Activated naive CD8-positive, alpha-beta T cell treated with anti-CD3 and anti-CD28 coated beads, Interleukin-2, amount 10 ng/mL, durations not matched to agents 7 days and 5 days (primary cell): ENCODE measurements around the gene SLC6A18. TPM values are rescaled to one million over a fixed set of nuclear protein-coding genes. Genes with fewer than 3 reads are reported as not detected.
A peak's percentile ranks its signal among the peaks of the same experiment; 100 is the strongest.

Experiments used
- ATAC-seq: fragments of 150-1000 bp; cut with Tn5 transposase; one replicate; pipeline ENCODE4 v1.10.0; 2021; ENCODE audit warnings: low read depth, moderate library complexity
- POLR2A ChIA-PET: fragments of 350-600 bp; sonication (Branson Sonifier 250); formaldehyde crosslinking; loops from one replicate; lab custom pipeline; 2021; ENCODE audit warnings: antibody characterized with exemption; lab: Charles Lee
- DNase-seq: peaks from one replicate; pipeline ENCODE4 v3.0.0; 2021
- H3K27ac Mint-ChIP-seq: one replicate; pipeline ENCODE4 v1.8.0; 2022; ENCODE audit warnings: mild to moderate bottlenecking, mixed read lengths
- H3K27me3 Mint-ChIP-seq: one replicate; pipeline ENCODE4 v1.8.0; 2022; ENCODE audit warnings: mild to moderate bottlenecking, moderate library complexity, mixed read lengths
- H3K36me3 Mint-ChIP-seq: one replicate; pipeline ENCODE4 v1.8.0; 2021; ENCODE audit warnings: mild to moderate bottlenecking, mixed read lengths
- H3K4me1 Mint-ChIP-seq: one replicate; pipeline ENCODE4 v1.8.0; 2021; ENCODE audit warnings: mixed read lengths
- H3K4me3 Mint-ChIP-seq: one replicate; pipeline ENCODE4 v1.8.0; 2022; ENCODE audit warnings: mild to moderate bottlenecking, moderate library complexity, mixed read lengths
- H3K9me3 Mint-ChIP-seq: one replicate; pipeline ENCODE4 v1.8.0; 2021; ENCODE audit warnings: mixed read lengths
- total RNA-seq, 2 experiments: library from RNA; stranded (reverse); gene quantifications; one replicate each; pipeline ENCODE4 v1.2.3, GENCODE V29; 2021

SLC6A18 gene
- total RNA-seq, 2 experiments from 2014 or later = not detected

GRCh38 chr5:1192971-1193590, 32.1 kb upstream of the SLC6A18 start:
- Mint-ChIP-seq H3K27me3 (peaks cover 19% of the 10 kb centered on the region), H3K9me3 (no peaks in the 10 kb centered on the region), H3K36me3 (no peaks in the 10 kb centered on the region), H3K4me3 (no peak overlapping the region), H3K27ac (no peak overlapping the region), H3K4me1 (peaks cover 3% of the 10 kb centered on the region)
- POLR2A ChIA-PET = no interaction called here
- ATAC-seq (no peak), DNase-seq (peak; percentile 13)

GRCh38 chr5:1193591-1193985, 31.6 kb upstream of the SLC6A18 start:
- no peak overlapping the region for H3K4me3 Mint-ChIP-seq
- DNase-seq = peak; percentile 15
- POLR2A ChIA-PET = no interaction called here

DNA sequence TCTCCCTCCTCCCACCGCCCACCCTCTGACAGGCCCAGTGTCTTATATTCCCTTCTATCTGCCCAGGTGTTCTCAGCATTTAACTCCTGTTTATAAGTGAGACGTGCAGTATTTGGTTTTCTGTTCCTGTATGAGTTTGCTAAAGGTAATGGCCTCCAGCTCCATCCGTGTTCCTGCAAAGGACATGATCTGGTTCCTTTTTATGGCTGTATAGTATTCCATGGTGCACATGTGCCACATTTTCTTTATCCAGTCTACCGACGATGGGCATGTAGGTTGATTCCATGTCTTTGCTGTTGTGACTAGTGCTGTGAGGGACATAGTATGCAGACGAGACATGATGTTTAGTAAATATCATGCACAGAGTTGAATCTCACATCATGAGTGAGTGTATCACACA, 30.8 kb upstream of the SLC6A18 start:
- DNase-seq = no peak
- ATAC-seq = no peak
- no peaks in the 10 kb centered on the region for H3K36me3 Mint-ChIP-seq
- H3K27ac Mint-ChIP-seq = no peak overlapping the region
- no peak overlapping the region for H3K4me3 Mint-ChIP-seq
- peaks cover 3% of the 10 kb centered on the region for H3K4me1 Mint-ChIP-seq
- peaks cover 15% of the 10 kb centered on the region for H3K27me3 Mint-ChIP-seq
- POLR2A ChIA-PET = no interaction called here
- no peaks in the 10 kb centered on the region for H3K9me3 Mint-ChIP-seq

More at GRCh38 chr5:1193591-1193985, 31.6 kb upstream of the SLC6A18 start:
- Mint-ChIP-seq H3K27me3 (peaks cover 19% of the 10 kb centered on the region), H3K27ac (no peak overlapping the region), H3K4me1 (peaks cover 3% of the 10 kb centered on the region), H3K9me3 (no peaks in the 10 kb centered on the region), H3K36me3 (no peaks in the 10 kb centered on the region)
- ATAC-seq = no peak

DNA sequence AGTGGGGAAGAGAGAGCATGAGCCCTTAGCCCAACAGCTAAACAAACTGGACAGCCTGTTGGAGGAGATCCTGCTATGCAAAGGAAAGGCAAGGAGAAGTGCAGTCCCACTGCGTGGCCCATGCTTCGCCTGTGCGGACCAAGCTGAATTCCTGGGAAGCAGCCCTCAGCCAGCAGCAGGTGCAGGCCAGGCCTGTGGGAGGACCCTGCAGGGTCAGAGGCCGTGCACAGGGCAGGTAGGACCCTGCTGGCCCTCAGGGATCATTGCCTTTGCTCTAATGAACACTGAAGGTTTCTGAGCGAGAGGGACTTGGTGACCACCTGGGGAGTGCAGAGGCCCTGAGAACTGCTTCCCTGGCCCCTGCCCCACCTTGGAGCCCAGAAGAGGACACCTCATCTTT, 29.7 kb upstream of the SLC6A18 start:
- peak; percentile 14 for DNase-seq
- no peaks in the 10 kb centered on the region for H3K36me3 Mint-ChIP-seq
- H3K27ac Mint-ChIP-seq = no peak overlapping the region
- peaks cover 3% of the 10 kb centered on the region for H3K4me1 Mint-ChIP-seq
- ATAC-seq = no peak
- H3K9me3 Mint-ChIP-seq = no peaks in the 10 kb centered on the region
- no peak overlapping the region for H3K4me3 Mint-ChIP-seq
- POLR2A ChIA-PET = no interaction called here
- peaks cover 9% of the 10 kb centered on the region for H3K27me3 Mint-ChIP-seq

GRCh38 chr5:1195916-1196315, 29.3 kb upstream of the SLC6A18 start:
- POLR2A ChIA-PET = no interaction called here
- no peak overlapping the region for H3K27ac Mint-ChIP-seq
- peaks cover 4% of the 10 kb centered on the region for H3K27me3 Mint-ChIP-seq
- H3K9me3 Mint-ChIP-seq = no peaks in the 10 kb centered on the region
- no peaks in the 10 kb centered on the region for H3K36me3 Mint-ChIP-seq
- ATAC-seq (no peak), DNase-seq (peak; percentile 16)
- H3K4me1 Mint-ChIP-seq = peaks cover 1% of the 10 kb centered on the region
- H3K4me3 Mint-ChIP-seq = no peak overlapping the region

DNA sequence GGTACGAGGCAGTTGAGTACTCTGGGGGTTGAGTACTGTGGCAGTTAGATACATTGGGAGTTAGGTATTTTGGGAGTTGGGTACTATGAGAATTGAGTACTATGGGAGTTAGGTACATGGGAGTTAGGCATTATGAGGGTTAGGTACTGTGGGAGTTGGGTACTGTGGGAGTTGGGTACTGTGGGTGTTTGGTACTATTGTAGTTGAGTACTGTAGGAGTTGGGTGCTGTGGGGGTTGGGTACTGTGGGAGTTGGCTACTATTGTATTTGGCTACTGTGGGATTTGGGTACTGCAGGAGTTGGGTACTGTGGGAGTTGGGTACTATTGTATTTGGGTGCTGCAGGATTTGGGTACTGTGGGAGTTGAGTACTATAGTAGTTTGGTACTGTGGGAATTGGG, 28.6 kb upstream of the SLC6A18 start:
- ATAC-seq = no peak
- Mint-ChIP-seq H3K36me3 (no peaks in the 10 kb centered on the region), H3K9me3 (no peaks in the 10 kb centered on the region), H3K4me3 (no peak overlapping the region), H3K27ac (no peak overlapping the region), H3K27me3 (peaks cover 2% of the 10 kb centered on the region), H3K4me1 (no peaks in the 10 kb centered on the region)
- POLR2A ChIA-PET = no interaction called here
- peak; percentile 9 for DNase-seq

DNA sequence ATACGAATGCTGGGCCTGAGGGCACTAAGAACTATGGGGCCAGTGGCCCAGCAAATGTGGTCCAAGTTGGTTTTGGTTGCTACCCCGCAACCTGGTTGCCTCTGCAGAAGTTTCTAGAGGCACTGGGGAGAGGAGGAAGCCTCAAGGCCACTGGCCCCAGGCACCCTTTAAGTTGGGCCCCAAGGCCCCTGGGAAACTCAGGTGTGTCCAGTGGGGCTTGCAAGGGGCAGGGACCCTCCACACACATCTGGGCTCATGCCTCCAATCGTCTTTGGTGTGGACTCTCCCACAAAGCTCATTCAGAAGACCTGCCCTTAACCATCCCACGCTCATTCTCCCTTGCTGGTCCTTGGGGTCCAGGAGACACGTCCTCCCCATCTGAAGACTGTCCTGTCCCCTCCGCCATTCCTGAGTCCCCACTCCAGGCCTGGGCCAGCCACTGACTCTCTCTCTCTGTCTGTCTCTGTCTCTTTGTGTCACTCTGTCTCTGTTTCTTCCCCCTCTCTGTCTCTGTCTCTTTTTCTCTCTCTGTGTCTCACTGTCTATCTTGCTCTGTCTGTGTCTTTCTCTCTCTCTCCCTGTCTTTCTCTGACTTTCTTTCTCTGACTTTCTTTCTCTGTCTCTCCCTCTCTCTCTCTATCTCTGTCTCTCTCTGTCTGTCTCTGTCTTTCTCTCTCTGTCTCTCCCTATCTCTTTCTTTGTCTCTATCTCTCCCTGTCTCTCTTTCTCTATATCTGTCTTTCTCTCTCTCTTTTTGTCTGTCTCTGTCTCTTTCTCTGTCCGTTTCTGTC, 27.1 kb upstream of the SLC6A18 start:
- POLR2A ChIA-PET = no interaction called here
- no peak overlapping the region for H3K4me3 Mint-ChIP-seq
- no peaks in the 10 kb centered on the region for H3K9me3 Mint-ChIP-seq
- H3K27me3 Mint-ChIP-seq = no peaks in the 10 kb centered on the region
- ATAC-seq (no peak), DNase-seq (peak; percentile 23)
- no peaks in the 10 kb centered on the region for H3K36me3 Mint-ChIP-seq
- H3K27ac Mint-ChIP-seq = no peak overlapping the region
- H3K4me1 Mint-ChIP-seq = no peaks in the 10 kb centered on the region

DNA sequence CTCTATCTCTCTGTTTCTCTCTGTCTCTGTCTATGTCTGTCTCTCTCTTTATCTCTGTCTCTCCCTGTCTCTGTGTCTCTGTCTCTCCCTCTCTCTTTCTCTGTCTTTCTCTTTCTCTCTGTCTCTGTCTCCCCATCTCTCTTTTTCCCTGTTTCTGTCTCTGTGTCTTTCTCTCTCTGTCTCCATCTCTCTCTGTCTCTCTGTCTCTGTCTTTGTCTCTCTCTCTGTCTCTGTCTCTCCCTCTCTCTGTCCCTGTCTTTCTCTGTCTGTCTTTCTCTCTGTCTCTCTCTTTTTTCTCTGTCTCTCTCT, 25.9 kb upstream of the SLC6A18 start:
- no peak overlapping the region for H3K27ac Mint-ChIP-seq
- no peak for ATAC-seq
- H3K27me3 Mint-ChIP-seq = no peaks in the 10 kb centered on the region
- POLR2A ChIA-PET = no interaction called here
- H3K4me3 Mint-ChIP-seq = no peak overlapping the region
- H3K36me3 Mint-ChIP-seq = no peaks in the 10 kb centered on the region
- DNase-seq = no peak
- no peaks in the 10 kb centered on the region for H3K9me3 Mint-ChIP-seq
- H3K4me1 Mint-ChIP-seq = no peaks in the 10 kb centered on the region

DNA sequence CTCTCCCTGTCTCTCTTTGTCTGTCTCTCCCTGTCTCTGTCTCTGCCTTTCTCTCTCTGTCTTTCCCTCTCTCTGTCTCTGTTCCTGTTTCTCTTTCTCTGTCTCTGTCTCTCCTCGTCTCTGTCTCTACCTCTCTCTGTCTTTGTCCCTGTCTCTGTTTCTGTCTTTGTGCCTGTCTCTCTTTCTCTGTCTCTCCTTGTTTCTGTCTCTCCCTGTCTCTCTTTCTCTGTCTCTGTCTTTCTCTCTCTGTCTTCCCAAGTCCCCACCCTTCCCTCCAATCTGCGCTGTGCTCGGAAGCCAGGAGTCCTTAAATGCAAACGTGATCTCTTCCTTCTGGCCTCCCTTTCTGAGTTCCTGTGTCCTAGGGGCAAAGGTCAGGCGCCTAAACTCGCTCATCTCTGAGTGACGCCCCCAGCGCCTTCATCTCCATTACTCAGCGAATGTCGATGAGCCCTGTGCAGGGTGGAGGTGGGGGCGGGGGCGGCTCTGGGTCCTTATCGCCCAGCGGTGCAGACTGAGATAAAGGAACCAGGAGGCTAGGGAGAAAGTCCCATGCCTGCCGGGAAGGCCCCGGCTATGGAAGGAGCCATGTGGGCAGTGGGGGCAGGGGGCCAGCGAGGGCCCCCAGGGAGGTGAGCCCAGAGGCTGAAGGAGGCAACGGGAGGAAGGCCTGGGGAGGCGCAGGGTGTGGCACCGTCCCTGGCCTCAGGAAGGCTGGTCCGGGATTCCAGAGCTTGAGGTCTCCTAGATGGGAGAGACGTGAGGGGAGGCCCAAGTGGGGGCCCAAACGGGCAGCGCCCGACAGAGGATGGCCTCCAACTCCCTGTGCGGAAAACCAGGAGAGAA, 25.3 kb upstream of the SLC6A18 start:
- H3K4me1 Mint-ChIP-seq = no peaks in the 10 kb centered on the region
- H3K27ac Mint-ChIP-seq = no peak overlapping the region
- no peaks in the 10 kb centered on the region for H3K9me3 Mint-ChIP-seq
- no peak for ATAC-seq
- H3K27me3 Mint-ChIP-seq = peaks cover under 1% of the 10 kb centered on the region
- DNase-seq = peak; percentile 28
- H3K36me3 Mint-ChIP-seq = no peaks in the 10 kb centered on the region
- POLR2A ChIA-PET = no interaction called here
- H3K4me3 Mint-ChIP-seq = no peak overlapping the region

DNA sequence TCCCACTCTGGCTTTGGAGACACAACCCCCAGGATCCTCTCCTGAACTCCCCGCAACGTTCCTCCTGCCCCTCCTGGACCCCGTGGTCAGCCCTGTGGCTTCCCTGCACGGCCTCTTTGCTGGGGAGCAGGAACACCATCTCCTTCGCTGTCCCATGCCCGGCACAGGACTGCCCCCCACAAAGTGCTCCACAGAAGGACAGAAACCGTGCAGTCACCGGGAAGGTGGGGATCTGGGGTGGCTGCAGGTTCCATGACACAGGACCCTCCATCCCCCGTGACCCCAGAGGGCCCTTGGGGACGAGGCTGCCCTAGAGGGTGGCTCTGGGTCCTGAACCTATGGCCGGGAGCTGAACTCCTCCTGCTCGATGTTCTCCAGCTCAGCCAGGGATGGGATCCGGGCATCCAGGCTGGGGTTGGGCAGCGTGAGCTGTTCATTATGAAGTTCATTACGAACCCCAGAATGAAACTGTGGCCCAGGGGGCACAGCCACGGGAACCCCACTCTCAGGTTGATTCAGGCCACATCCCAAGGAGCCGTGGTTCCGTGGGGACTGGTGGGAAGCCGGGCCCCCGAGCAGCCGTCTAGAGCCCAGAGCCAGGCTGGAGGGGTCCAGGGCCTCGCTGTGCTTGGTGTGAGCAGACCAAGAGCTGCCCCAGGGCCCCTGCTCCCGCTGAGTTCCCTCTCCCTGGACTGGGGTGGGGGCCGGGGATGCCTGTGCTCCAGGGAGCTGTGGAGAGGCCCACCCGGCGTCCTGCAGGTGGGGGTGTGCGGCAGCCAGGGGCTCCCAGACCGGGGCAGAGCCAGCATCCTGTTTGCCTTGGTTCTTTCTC, 24.5 kb upstream of the SLC6A18 start:
- no peak for ATAC-seq
- Mint-ChIP-seq H3K36me3 (no peaks in the 10 kb centered on the region), H3K4me3 (no peak overlapping the region), H3K9me3 (no peaks in the 10 kb centered on the region), H3K27me3 (peaks cover 6% of the 10 kb centered on the region), H3K27ac (no peak overlapping the region), H3K4me1 (no peaks in the 10 kb centered on the region)
- POLR2A ChIA-PET = no interaction called here
- peak; percentile 25 for DNase-seq

DNA sequence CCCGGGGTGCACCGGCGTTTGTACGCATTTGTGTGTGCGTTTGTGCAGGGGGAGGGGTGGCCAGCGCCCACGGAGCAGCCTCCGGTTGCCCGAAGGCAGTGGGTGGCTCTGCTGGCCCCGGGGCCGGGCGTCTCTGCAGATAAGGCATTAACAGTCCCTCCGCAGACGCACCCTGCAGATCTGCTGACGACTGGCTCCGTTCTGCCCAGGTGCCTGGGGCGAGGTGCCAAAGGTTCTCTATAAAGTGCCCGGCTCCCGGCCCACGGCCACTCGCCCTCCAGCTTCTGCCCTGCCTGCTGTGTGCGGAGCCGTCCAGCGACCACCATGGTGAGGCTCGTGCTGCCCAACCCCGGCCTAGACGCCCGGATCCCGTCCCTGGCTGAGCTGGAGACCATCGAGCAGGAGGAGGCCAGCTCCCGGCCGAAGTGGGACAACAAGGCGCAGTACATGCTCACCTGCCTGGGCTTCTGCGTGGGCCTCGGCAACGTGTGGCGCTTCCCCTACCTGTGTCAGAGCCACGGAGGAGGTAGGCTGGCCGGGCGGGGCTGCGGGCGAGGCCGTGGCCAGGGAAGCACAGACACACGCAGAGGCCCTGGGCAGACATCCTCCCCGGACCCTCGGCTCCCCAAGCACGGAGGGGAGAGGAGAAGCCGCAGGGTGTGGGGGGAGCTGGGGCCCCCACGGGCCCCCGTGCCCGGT, 23.7 kb upstream of the SLC6A18 start, which contains the start of gene SLC6A19:
TSS of gene SLC6A19 (plus strand) at position 269 of the 699 bp plus-strand sequence. CDS start at position 325, 56 bp downstream.
- Mint-ChIP-seq H3K4me1 (no peaks in the 10 kb centered on the region), H3K4me3 (no peak within 1 kb of the TSS), H3K36me3 (no peaks in the 10 kb centered on the region), H3K9me3 (no peaks in the 10 kb centered on the region), H3K27me3 (peaks cover 6% of the 10 kb centered on the region), H3K27ac (no peak within 1 kb of the TSS)
- POLR2A ChIA-PET = no interaction called here
- no peak for ATAC-seq
- peak; percentile 31 for DNase-seq

- no peak for ATAC-seq
- peak; percentile 23 for DNase-seq
- Mint-ChIP-seq H3K27me3 (peaks cover 6% of the 10 kb centered on the region), H3K36me3 (no peaks in the 10 kb centered on the region), H3K4me1 (no peaks in the 10 kb centered on the region), H3K9me3 (no peaks in the 10 kb centered on the region), H3K27ac (no peak overlapping the region), H3K4me3 (no peak overlapping the region)
- POLR2A ChIA-PET = no interaction called here
Measured at GRCh38 chr5:1202026-1202797, 23.0 kb upstream of the SLC6A18 start.
